Ascending aorta (tissue), 2 donors: ENCODE results near the gene KCNQ1OT1. TPM values are rescaled to one million over a fixed set of nuclear protein-coding genes. Genes with fewer than 3 reads are reported as not detected.

Source experiments
- DNase-seq, 2 donors: peaks; one replicate each; pipeline ENCODE4 v3.0.0-alpha.2; 2019; ENCODE audit warnings: low spot score in 2 of 2
- H3K27ac ChIP-seq, 2 donors: fragments of 200-600 bp; sonication (generic); one replicate each; pipeline ENCODE4 v1.5.1; 2016 to 2017; ENCODE audit warnings: mild to moderate bottlenecking in 1 of 2
- H3K27me3 ChIP-seq: fragments of 200-600 bp; sonication (generic); one replicate; pipeline ENCODE4 v1.5.1; 2017
- H3K36me3 ChIP-seq, 2 donors: fragments of 200-600 bp; sonication (generic); one replicate each; pipeline ENCODE4 v1.5.1; 2016
- H3K4me1 ChIP-seq, 2 donors: fragments of 200-600 bp; sonication (generic); one replicate each; pipeline ENCODE4 v1.5.1; 2016 to 2017; ENCODE audit warnings: mild to moderate bottlenecking in 1 of 2
- H3K4me3 ChIP-seq, 2 donors: fragments of 200-600 bp; sonication (generic); one replicate each; pipeline ENCODE4 v1.5.1; 2016 to 2017; ENCODE audit warnings: mild to moderate bottlenecking in 1 of 2
- H3K9me3 ChIP-seq, 2 donors: fragments of 200-600 bp; sonication (generic); one replicate each; pipeline ENCODE4 v1.5.1; 2016
- CTCF ChIP-seq, 3 experiments: fragments of 200-600 bp in 2 of 3; fragments of 450-650 bp in 1 of 3; sonication (generic) in 2 of 3; IDR thresholded peaks; one replicate each; pipeline ENCODE4 v1.5.1; 2016 to 2019; ENCODE audit warnings: antibody characterized with exemption in 3 of 3, mild to moderate bottlenecking in 1 of 3, moderate library complexity in 1 of 3
- intact Hi-C: fragments of 100-400 bp; cut with DNase I; formaldehyde crosslinking; loops from one replicate; pipeline ENCODE4 v1.15.1; 2023
- total RNA-seq: library from RNA; depleted of rRNA; stranded (reverse); fragments of >200 nt; gene quantifications from one replicate; pipeline ENCODE4 v1.1.0, GENCODE V29; 2016

The KCNQ1OT1 gene
- total RNA-seq, 1 donor from 2014 or later = 1.5 TPM

DNA sequence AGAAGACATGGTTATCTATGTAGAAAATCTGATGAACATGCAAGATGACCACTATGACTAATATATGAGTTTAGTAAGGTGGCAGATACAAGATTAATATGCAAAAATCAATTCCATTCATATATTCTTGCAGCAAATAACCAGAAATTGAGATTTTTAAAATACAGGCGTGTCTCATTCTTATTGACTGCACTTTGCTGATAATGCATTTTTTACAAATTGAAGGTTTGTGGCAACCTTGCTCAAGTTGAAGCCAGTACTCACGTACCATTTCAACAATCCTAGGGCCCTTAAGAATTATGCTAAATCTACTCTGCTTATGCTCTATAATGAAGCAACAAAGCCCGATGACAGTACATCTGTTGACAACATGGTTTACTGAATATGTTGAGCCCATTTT lies 104.6 kb downstream of the KCNQ1OT1 start:
- intact Hi-C loops = no loop called here
- Histone ChIP-seq H3K36me3 (no peaks in the 10 kb centered on the region), H3K4me3 (no peak overlapping the region), H3K4me1 (no peaks in the 10 kb centered on the region), H3K9me3 (peaks cover 10 to 17% of the 10 kb centered on the region in 2 donors), H3K27ac (no peak overlapping the region), H3K27me3 (no peaks in the 10 kb centered on the region)
- TF ChIP-seq CTCF (IDR thresholded peaks at IDR 0.05) = no peak
- no peak for DNase-seq

GRCh38 chr11:2594267-2594666 lies 105.5 kb downstream of the KCNQ1OT1 start:
- H3K27ac ChIP-seq = no peak overlapping the region
- intact Hi-C loops = no loop called here
- TF ChIP-seq CTCF (IDR thresholded peaks at IDR 0.05) = no peak
- H3K4me3 ChIP-seq = no peak overlapping the region
- H3K9me3 ChIP-seq = peaks cover 10 to 17% of the 10 kb centered on the region in 2 donors
- DNase-seq = no peak
- no peaks in the 10 kb centered on the region for H3K4me1 ChIP-seq
- no peaks in the 10 kb centered on the region for H3K27me3 ChIP-seq
- H3K36me3 ChIP-seq = no peaks in the 10 kb centered on the region

GRCh38 chr11:2593393-2593950 lies 106.3 kb downstream of the KCNQ1OT1 start:
- Histone ChIP-seq H3K4me1 (no peaks in the 10 kb centered on the region), H3K27me3 (no peaks in the 10 kb centered on the region), H3K27ac (no peak overlapping the region), H3K9me3 (peaks cover 4 to 12% of the 10 kb centered on the region in 2 donors), H3K4me3 (no peak overlapping the region), H3K36me3 (no peaks in the 10 kb centered on the region)
- intact Hi-C loops = no loop called here
- TF ChIP-seq CTCF (IDR thresholded peaks at IDR 0.05) = no peak
- DNase-seq = no peak

GRCh38 chr11:2592559-2593392 lies 107.0 kb downstream of the KCNQ1OT1 start:
- Histone ChIP-seq H3K27ac (no peak overlapping the region), H3K36me3 (no peaks in the 10 kb centered on the region), H3K4me1 (no peaks in the 10 kb centered on the region), H3K27me3 (no peaks in the 10 kb centered on the region), H3K9me3 (peaks cover 0 to 5% of the 10 kb centered on the region in 2 donors), H3K4me3 (no peak overlapping the region)
- no peak for TF ChIP-seq CTCF (IDR thresholded peaks at IDR 0.05)
- intact Hi-C loops = no loop called here
- DNase-seq = peak in 1 of 2 donors; percentile 8

GRCh38 chr11:2591805-2592204 lies 108.0 kb downstream of the KCNQ1OT1 start:
- no peak for DNase-seq
- Histone ChIP-seq H3K27me3 (no peaks in the 10 kb centered on the region), H3K9me3 (peaks cover 0 to under 1% of the 10 kb centered on the region in 2 donors), H3K4me3 (no peak overlapping the region), H3K36me3 (no peaks in the 10 kb centered on the region), H3K4me1 (no peaks in the 10 kb centered on the region), H3K27ac (no peak overlapping the region)
- intact Hi-C loops = no loop called here
- TF ChIP-seq CTCF (IDR thresholded peaks at IDR 0.05) = no peak
